Stimulated activated CD4-positive, alpha-beta T cell treated with anti-CD3 and anti-CD28 coated beads, Interleukin-15, amount 100 ng/mL, for 48 hours (primary cell): ENCODE measurements around the gene B3GAT2.
"Not testable (repeated sequence)": the region's sequence is repeated elsewhere in the genome, so short reads cannot be mapped to it uniquely, and the experiment has no call there.

Source experiments
- DNase-seq, 2 donors: peaks; one replicate each; pipeline ENCODE4 v3.0.0-alpha.2; 2020; ENCODE audit warnings: low read depth in 2 of 2

Gene B3GAT2

GRCh38 chr6:70956451-70957283 is at the start of gene B3GAT2:
Gene B3GAT2, minus strand, starts transcription at chr6:70957060. Its CDS starts 631 bp downstream, at chr6:70956429.
- no peak for DNase-seq

GRCh38 chr6:70998148-70998547 is 41.3 kb upstream of the B3GAT2 start:
- DNase-seq: no peak

- DNase-seq: no peak
Measured at GRCh38 chr6:70997379-70997778, 40.5 kb upstream of the B3GAT2 start.

GRCh38 chr6:70996106-70996505 is 39.2 kb upstream of the B3GAT2 start:
- DNase-seq: no peak

- no peak for DNase-seq
Measured at GRCh38 chr6:70995411-70995810, 38.6 kb upstream of the B3GAT2 start.

GRCh38 chr6:70991253-70991652 is 34.4 kb upstream of the B3GAT2 start:
- DNase-seq: no peak

GRCh38 chr6:70985156-70985555 is 28.3 kb upstream of the B3GAT2 start:
- no peak for DNase-seq

- DNase-seq: no peak
Measured at GRCh38 chr6:70982747-70983146, 25.9 kb upstream of the B3GAT2 start.

- no peak for DNase-seq
Measured at GRCh38 chr6:70980727-70981126, 23.9 kb upstream of the B3GAT2 start.

GRCh38 chr6:70973604-70974003 is 16.7 kb upstream of the B3GAT2 start:
- DNase-seq: no peak

GRCh38 chr6:70967049-70967448 is 10.2 kb upstream of the B3GAT2 start:
- no peak for DNase-seq

- DNase-seq: no peak
Measured at GRCh38 chr6:70957284-70957617, 391 bp upstream of the B3GAT2 start.

GRCh38 chr6:70956191-70956450 is 739 bp downstream of the B3GAT2 start:
- no peak for DNase-seq

- DNase-seq: peak; percentile 71 to 81
Measured at GRCh38 chr6:70955441-70956190, 1.2 kb downstream of the B3GAT2 start.

GRCh38 chr6:70954750-70955149 is 2.1 kb downstream of the B3GAT2 start:
- no peak for DNase-seq

- no peak for DNase-seq
Measured at GRCh38 chr6:70954176-70954575, 2.7 kb downstream of the B3GAT2 start.

- no peak for DNase-seq
Measured at GRCh38 chr6:70952608-70953165, 4.2 kb downstream of the B3GAT2 start.

GRCh38 chr6:70944321-70944720 is 12.5 kb downstream of the B3GAT2 start:
- DNase-seq: not testable (repeated sequence)

GRCh38 chr6:70933853-70934252 is 23.0 kb downstream of the B3GAT2 start:
- no peak for DNase-seq

- no peak for DNase-seq
Measured at GRCh38 chr6:70905742-70906141, 51.1 kb downstream of the B3GAT2 start.

GRCh38 chr6:70903665-70904452 is 53.0 kb downstream of the B3GAT2 start:
- no peak for DNase-seq

- DNase-seq: no peak
Measured at GRCh38 chr6:70901324-70901723, 55.5 kb downstream of the B3GAT2 start.
